Left cardiac atrium (tissue), 4 donors: ENCODE data around the gene EPHA5. TPM values are rescaled to one million over a fixed set of nuclear protein-coding genes. Genes with fewer than 3 reads are reported as not detected.

Experiments used
- ATAC-seq, 2 donors: fragments of 200-7000 bp; cut with Tn5 transposase; one replicate each; pipeline ENCODE4 v1.9.1; 2020; ENCODE audit warnings: mild to moderate bottlenecking in 2 of 2, moderate library complexity in 2 of 2
- DNase-seq: peaks from one replicate; pipeline ENCODE4 v3.0.0-alpha.2; 2020
- intact Hi-C, 2 donors: fragments of 100-400 bp; cut with DNase I; formaldehyde crosslinking; loops; one replicate each; pipeline versions ENCODE4 v1.14.1 to v1.15.1; 2022 to 2023
- total RNA-seq, 2 donors: library from RNA; stranded (reverse); fragmentation: NEBNext Ultra II Directional; extraction: Animal tissue kit (Norgen Biotek cat#: 25700); gene quantifications; one replicate each; pipeline ENCODE4 v1.2.1, GENCODE V29; 2021
- donor health status: DM: no; HTN: yes; CAD: no.
- donor health status: DM: no; HTN: yes; CAD: no; lungs with severe emphysema.
- donor health status: DM: yes; HTN: yes; CAD: no.
- donor health status: Dilated cardiomyopathy.

The EPHA5 gene
- total RNA-seq, 2 donors from 2014 or later = 5.1 to 8.0 TPM

GRCh38 chr4:65399084-65399483 lies 271.2 kb downstream of the EPHA5 start:
- ATAC-seq = no peak
- DNase-seq = no peak
- intact Hi-C loops = no loop called here

DNA sequence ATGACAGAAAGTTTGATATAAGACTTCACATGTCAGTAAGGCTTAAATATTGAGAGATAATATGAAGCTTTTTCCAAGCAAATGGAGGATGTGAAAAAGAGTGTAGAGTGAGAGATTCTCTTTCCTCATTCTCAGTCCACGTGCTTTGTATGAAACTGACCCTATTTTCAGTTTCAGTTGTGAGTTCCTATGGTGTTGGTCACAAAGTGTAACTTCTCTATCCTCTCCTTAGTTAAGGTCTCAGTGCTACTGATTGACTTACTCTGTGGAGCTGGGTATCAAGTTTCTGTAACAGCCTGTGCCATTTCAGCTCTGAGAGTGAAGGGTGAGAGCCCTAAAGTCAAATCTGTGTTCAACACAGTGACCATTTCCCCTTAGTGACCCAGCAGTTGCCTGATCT lies 277.2 kb downstream of the EPHA5 start:
- intact Hi-C loops = no loop called here
- DNase-seq = no peak
- no peak for ATAC-seq

DNA sequence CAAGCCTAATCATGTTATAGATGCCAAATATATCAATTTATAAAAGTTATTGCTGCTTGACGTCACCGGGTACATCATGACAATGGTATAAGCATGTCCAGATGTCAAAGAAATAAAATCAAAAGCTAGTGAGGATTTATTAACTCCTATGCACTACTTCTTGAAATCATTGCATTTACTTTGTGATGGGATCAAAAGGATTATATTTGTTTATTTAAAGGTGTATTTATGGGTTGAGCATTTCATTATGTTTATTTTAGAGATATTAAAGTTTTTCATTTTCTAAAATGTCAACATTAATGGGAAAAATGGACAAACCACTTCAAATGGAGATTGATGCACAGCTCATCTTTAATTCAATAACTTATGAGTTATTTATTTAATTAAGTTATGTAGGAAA lies 277.8 kb downstream of the EPHA5 start:
- no peak for ATAC-seq
- intact Hi-C loops = no loop called here

GRCh38 chr4:65391814-65392213 lies 278.5 kb downstream of the EPHA5 start:
- DNase-seq = no peak
- no peak for ATAC-seq
- intact Hi-C loops = no loop called here

More for the DNA sequence above, 277.8 kb downstream of the EPHA5 start:
- DNase-seq = no peak

- intact Hi-C loops = no loop called here
- no peak for DNase-seq
- ATAC-seq = no peak
These were observed 278.9 kb downstream of the EPHA5 start for GRCh38 chr4:65391382-65391781.

- no peak for ATAC-seq
- DNase-seq = no peak
These were observed 283.4 kb downstream of the EPHA5 start for GRCh38 chr4:65386927-65387326.

DNA sequence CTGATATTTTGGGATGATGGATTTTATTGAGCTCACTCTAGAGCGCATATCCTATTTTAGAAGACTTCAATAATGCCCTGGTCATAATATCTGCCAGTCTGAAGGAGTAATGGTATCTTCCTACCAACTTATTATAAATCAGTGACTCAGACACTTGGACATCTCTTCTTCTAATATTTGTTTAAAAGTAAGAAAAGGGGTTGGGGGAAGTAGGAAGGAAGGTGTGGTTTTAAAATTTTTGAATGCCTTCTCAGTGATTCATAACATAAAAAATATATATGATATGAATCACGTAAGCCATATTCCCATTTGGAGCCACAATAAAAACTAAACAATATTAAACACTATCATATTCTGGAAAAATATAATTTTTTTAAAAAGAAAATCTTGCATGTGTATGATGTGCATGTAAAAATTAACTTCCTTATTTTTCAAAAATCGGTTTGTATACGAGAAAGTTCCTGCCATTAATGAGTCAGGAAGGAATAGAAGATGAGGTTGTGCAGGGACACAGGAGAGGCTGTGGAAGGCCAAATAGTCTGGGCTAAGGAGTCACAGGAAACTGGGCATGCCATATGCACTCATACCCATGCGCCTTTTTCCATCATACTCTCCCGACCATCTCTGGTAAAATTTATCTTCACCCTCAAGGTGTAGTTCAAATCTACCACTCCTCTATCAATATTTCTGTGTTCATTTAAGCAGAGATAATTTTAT lies 286.5 kb downstream of the EPHA5 start:
- intact Hi-C loops = no loop called here
- ATAC-seq = no peak

More at GRCh38 chr4:65386927-65387326, 283.4 kb downstream of the EPHA5 start:
- intact Hi-C loops = no loop called here

GRCh38 chr4:65381648-65382047 lies 288.6 kb downstream of the EPHA5 start:
- ATAC-seq (no peak), DNase-seq (no peak)
- intact Hi-C loops = no loop called here

More for the DNA sequence above, 286.5 kb downstream of the EPHA5 start:
- no peak for DNase-seq

DNA sequence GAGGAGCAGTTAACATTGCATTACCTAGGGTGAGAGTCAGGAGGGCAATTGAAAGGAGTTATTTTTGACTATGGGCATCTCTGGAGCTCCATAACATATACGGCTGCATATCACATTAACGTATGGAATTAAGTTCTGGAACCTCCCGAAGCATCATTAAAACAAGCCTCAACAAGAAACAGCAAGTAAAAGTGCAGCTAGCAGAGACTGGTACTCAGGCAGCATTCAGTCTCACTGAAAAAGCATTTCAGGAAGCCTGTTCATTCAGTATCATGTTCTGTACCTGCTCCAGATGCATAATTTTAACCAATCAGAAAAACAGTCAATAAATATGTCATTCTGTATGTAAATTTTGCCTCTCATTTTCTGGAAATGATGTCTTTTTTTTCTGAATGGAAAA lies 299.6 kb downstream of the EPHA5 start:
- intact Hi-C loops = no loop called here
- ATAC-seq = no peak
- no peak for DNase-seq

DNA sequence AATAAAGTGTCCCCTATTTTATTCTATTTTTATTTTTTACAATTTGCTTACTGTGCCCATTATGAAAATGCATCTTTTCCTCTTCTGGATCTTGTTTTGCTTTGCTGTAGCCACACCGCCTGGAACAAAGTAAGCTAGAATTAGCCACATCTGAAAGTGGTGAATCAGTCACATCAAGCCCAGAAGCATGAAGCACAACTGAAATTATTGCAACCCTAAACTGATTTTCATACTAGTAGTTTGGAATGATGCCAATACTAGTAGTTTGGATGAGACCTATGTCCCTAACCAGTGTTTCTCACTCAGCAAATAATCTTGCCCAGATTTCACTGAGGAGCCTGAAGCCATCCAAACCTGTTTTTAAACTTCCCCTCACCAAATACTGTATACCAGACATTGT lies 303.0 kb downstream of the EPHA5 start:
- DNase-seq = no peak
- ATAC-seq = no peak
- intact Hi-C loops = no loop called here

DNA sequence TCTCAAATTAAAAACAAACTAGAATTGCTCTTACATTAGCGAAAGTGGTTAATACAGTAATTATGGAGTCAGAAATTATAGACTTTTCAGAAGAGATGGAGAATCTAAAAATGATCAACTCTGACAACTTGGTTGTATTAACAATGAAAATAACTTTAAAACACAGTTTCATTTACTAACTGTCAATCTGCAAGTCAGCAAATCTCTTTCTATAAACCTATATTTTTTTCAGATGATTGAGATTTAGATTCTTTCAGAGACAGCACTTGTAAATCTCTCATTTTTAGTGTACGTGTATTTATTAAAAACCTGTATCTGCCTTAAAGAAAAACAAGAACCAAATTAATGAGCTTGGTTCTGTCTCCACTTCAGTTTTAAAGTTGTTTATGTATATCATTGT lies 311.4 kb downstream of the EPHA5 start:
- no peak for ATAC-seq
- no peak for DNase-seq
- intact Hi-C loops = no loop called here

DNA sequence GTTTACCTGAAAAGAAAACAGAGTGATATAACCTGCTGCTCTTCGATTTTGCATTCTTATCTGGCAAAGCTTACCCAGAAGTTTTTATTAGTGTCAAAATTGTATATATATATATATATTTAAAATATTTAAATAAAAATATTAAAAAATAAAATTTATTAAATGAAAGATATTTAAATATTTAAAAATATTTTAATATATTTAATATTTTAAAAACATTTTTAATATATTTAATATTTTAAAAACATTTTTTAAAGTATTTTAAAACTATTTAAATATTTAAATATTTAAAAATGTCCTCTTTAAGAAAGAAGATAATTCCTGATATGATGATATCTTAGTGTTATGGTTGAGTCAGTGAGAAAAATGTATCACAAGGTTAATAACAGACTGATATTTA lies 317.2 kb downstream of the EPHA5 start:
- intact Hi-C loops = no loop called here
- no peak for ATAC-seq
- no peak for DNase-seq

- DNase-seq (no peak), ATAC-seq (no peak)
- intact Hi-C loops = no loop called here
These were observed 325.9 kb downstream of the EPHA5 start for GRCh38 chr4:65344278-65344825.

DNA sequence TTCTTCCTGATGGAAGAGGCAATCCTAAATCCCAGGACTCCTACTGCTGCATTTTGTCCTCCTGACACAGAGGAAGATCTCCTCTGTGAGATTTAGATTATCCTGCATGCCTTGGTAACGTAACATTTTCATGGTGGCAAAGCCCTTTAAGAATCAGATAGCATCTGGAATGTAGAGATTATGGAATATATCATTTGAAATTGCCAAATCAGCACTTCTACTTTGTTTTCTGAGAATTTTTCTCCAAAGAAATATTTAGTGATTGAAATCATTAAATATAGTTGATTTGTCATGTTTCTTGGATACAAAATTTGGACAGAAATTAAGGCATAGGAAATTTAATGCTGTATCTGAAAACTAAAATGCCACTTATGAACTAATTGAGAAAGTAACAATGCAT lies 326.9 kb downstream of the EPHA5 start:
- DNase-seq = no peak
- intact Hi-C loops = no loop called here
- ATAC-seq = no peak

- ATAC-seq (no peak), DNase-seq (no peak)
- intact Hi-C loops = no loop called here
These were observed 328.7 kb downstream of the EPHA5 start for GRCh38 chr4:65341557-65341956.

GRCh38 chr4:65340382-65341109 lies 329.7 kb downstream of the EPHA5 start:
- intact Hi-C loops = no loop called here
- ATAC-seq = no peak

DNA sequence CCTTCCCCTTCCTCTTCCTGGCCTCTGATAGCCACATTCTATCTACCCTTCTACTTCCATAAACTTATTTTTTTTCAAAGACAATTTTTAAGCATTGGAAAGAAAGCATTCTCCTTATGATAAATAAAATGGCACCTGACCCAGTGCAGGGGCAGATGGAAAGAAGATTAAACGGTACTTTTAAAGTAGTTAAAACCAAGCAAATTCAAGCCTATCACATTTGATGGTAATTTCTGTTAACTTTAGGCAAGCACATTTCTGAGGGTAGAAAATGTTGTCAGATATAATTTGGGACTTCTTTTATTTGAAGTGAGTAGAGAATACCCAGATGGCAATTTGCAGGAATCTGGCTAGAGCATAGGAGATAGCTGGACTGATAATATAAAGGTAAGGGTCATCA lies 332.9 kb downstream of the EPHA5 start:
- no peak for DNase-seq
- intact Hi-C loops = no loop called here
- ATAC-seq = no peak

More at GRCh38 chr4:65340382-65341109, 329.7 kb downstream of the EPHA5 start:
- no peak for DNase-seq

- intact Hi-C loops = no loop called here
- no peak for DNase-seq
- no peak for ATAC-seq
These were observed 333.8 kb downstream of the EPHA5 start for GRCh38 chr4:65336465-65336864.

DNA sequence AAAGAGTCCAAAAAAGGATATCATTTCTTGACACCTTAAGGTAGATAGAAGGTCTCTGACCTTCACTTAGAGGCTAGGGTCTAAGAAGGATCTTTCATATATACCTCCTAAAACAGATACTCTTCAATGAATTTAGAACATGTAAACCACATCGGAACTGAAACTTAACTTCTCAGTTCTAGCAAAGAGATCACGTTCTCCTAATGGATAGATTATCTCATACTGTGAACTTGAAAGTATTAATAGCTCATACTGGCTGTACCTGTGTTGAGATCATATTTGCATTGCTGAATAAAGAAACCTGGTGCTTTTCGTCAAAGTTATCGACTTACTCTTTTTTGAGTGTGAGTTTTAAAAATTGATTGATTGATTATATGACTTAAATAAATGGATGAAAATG lies 353.8 kb downstream of the EPHA5 start:
- DNase-seq = no peak
- no peak for ATAC-seq
- intact Hi-C loops = no loop called here

DNA sequence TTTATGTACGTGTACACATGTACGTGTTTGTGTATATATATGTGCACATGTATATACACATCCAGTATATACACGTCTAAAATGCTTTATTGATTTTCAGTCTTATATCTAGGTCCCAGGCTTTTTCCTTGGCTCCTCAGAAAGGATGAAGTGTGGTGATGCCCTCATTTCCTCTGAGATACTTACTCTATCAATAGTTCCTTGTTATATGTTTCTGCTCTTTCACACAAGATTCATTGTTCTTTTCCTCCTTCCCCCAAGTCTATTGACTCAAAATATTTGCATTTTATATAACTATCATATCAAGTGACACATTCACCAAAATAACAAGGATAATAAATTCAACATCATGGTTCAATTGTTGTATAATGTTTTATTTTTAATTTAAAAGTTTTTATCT lies 359.2 kb downstream of the EPHA5 start:
- DNase-seq = no peak
- ATAC-seq = no peak
- intact Hi-C loops = no loop called here

- intact Hi-C loops = no loop called here
- ATAC-seq (no peak), DNase-seq (no peak)
These were observed 359.7 kb downstream of the EPHA5 start for GRCh38 chr4:65310586-65310985.
